HG02938 (cell line): Measurements from ENCODE around the gene PITRM1.

Experiments
- ATAC-seq: cut with Tn5 transposase; IDR thresholded peaks from one replicate; pipeline ENCODE4 v1.9.1; 2021; ENCODE audit warnings: mild to moderate bottlenecking, moderate library complexity; ENCODE audit not compliant: unreplicated experiment

The PITRM1 gene

GRCh38 chr10:3103646-3104045 is 68.9 kb downstream of the PITRM1 start:
- no peak for ATAC-seq

- ATAC-seq: no peak
Measured at GRCh38 chr10:3102720-3103427, 69.7 kb downstream of the PITRM1 start.

GRCh38 chr10:3100856-3101640 is 71.5 kb downstream of the PITRM1 start:
- ATAC-seq: no peak

- no peak for ATAC-seq
Measured at GRCh38 chr10:3100093-3100792, 72.3 kb downstream of the PITRM1 start.

GRCh38 chr10:3099291-3100092 is 73.1 kb downstream of the PITRM1 start:
- no peak for ATAC-seq

GRCh38 chr10:3098689-3099088 is 73.9 kb downstream of the PITRM1 start:
- ATAC-seq: no peak

- no peak for ATAC-seq
Measured at GRCh38 chr10:3097160-3097559, 75.4 kb downstream of the PITRM1 start.

GRCh38 chr10:3096149-3096548 is 76.4 kb downstream of the PITRM1 start:
- ATAC-seq: no peak

- ATAC-seq: peak; percentile 57
Measured at GRCh38 chr10:3095373-3096139, 77.0 kb downstream of the PITRM1 start.

GRCh38 chr10:3094609-3095036 is 78.0 kb downstream of the PITRM1 start:
- no peak for ATAC-seq

GRCh38 chr10:3093996-3094395 is 78.6 kb downstream of the PITRM1 start:
- ATAC-seq: no peak

- no peak for ATAC-seq
Measured at GRCh38 chr10:3091921-3092320, 80.7 kb downstream of the PITRM1 start.

GRCh38 chr10:3090914-3091787 is 81.4 kb downstream of the PITRM1 start:
- ATAC-seq: no peak

GRCh38 chr10:3090388-3090787 is 82.2 kb downstream of the PITRM1 start:
- no peak for ATAC-seq
